Right lobe of liver (tissue), 6 donors: ENCODE measurements around the gene PROM2. TPM values are rescaled to one million over a fixed set of nuclear protein-coding genes. Genes with fewer than 3 reads are reported as not detected.

Experiments
- ATAC-seq, 4 donors: fragments of 200-7000 bp; cut with Tn5 transposase; one replicate each; pipeline ENCODE4 v1.9.1; 2020; ENCODE audit warnings: mild to moderate bottlenecking in 4 of 4, moderate library complexity in 4 of 4
- DNase-seq, 3 donors: peaks; one replicate each; pipeline ENCODE4 v3.0.0-alpha.2; 2020
- H3K27ac ChIP-seq, 3 donors: fragments of 200-600 bp; one replicate each; pipeline ENCODE4 v1.8.0; 2022
- H3K27me3 ChIP-seq, 2 donors: fragments of 200-600 bp; one replicate each; pipeline ENCODE4 v1.8.0; 2022
- H3K36me3 ChIP-seq, 4 donors: fragments of 200-600 bp; sonication (generic) in 1 of 4; one replicate each; pipeline versions ENCODE4 v1.5.1 to v1.8.0; 2017 to 2022; ENCODE audit warnings: control low read depth in 1 of 4
- H3K4me1 ChIP-seq, 4 donors: fragments of 200-600 bp; sonication (generic) in 1 of 4; one replicate each; pipeline versions ENCODE4 v1.5.1 to v1.8.0; 2017 to 2022; ENCODE audit warnings: control low read depth in 1 of 4
- H3K4me3 ChIP-seq, 3 donors: fragments of 200-600 bp; one replicate each; pipeline ENCODE4 v1.8.0; 2022
- H3K9me3 ChIP-seq, 4 donors: fragments of 200-600 bp; sonication (generic) in 1 of 4; one replicate each; pipeline versions ENCODE4 v1.5.1 to v1.8.0; 2017 to 2022; ENCODE audit warnings: control low read depth in 1 of 4
- CTCF ChIP-seq, 4 donors: fragments of 200-600 bp in 3 of 4; fragments of 450-650 bp in 1 of 4; IDR thresholded peaks; one replicate each; pipeline versions ENCODE4 v1.5.1 to v1.8.0; 2016 to 2022; ENCODE audit warnings: antibody characterized with exemption in 4 of 4, mild to moderate bottlenecking in 2 of 4
- POLR2A ChIP-seq: fragments of 450-650 bp; IDR thresholded peaks from one replicate; pipeline ENCODE4 v1.6.1; 2017; ENCODE audit warnings: antibody characterized with exemption, mild to moderate bottlenecking
- WGBS: methylation state at CpG from one replicate; pipeline ENCODE4 v1.1.6; 2018; ENCODE audit warnings: low coverage, low lambda C conversion rate; ENCODE audit not compliant: insufficient coverage; ENCODE audit errors: missing lambda C conversion rate; 5-methylcytosine and 5-hydroxymethylcytosine counted together
- intact Hi-C, 2 donors: fragments of 100-400 bp; cut with DNase I; formaldehyde crosslinking; loops; one replicate each; pipeline versions ENCODE4 v1.11.2 to v1.14.1; 2022
- total RNA-seq, 6 experiments: library from RNA; depleted of rRNA in 2 of 6; stranded (reverse); fragments of >200 nt in 2 of 6; fragmentation: NEBNext Ultra II Directional in 3 of 6; extraction: Animal tissue kit (Norgen Biotek cat#: 25700) in 3 of 6; gene quantifications; one replicate each; pipeline versions ENCODE4 v1.1.0 to v1.2.4, GENCODE V29; 2016 to 2023
- donor health status: DM: no; HTN: yes; CAD: no.
- donor health status: DM: no; HTN: no; CAD: no.
- donor health status: DM: no; HTN: no; CAD: no.
- donor health status: DM: no; HTN: yes; CAD: no.
- donor health status: DM: no; HTN: yes; CAD: no.

Gene PROM2
- total RNA-seq, 6 experiments from 2014 or later = 0.06 to 0.64 (median 0.43) TPM

- Histone ChIP-seq H3K4me1 (no peaks in the 10 kb centered on the region), H3K9me3 (no peaks in the 10 kb centered on the region), H3K36me3 (no peaks in the 10 kb centered on the region), H3K27ac (no peak overlapping the region), H3K27me3 (no peaks in the 10 kb centered on the region), H3K4me3 (no peak overlapping the region)
- TF ChIP-seq POLR2A (no peak), CTCF (IDR thresholded peaks at IDR 0.05) (no peak)
- intact Hi-C loops = no loop called here
- no peak for DNase-seq
- no peak for ATAC-seq
- 92% methylated on average over 2 of the region's 8 CpGs for WGBS
Observed at GRCh38 chr2:95281786-95282185, 7.5 kb downstream of the PROM2 start.

GRCh38 chr2:95282458-95282857, 8.2 kb downstream of the PROM2 start:
- ATAC-seq = no peak
- Histone ChIP-seq H3K9me3 (no peaks in the 10 kb centered on the region), H3K36me3 (no peaks in the 10 kb centered on the region), H3K27ac (no peak overlapping the region), H3K27me3 (no peaks in the 10 kb centered on the region), H3K4me3 (no peak overlapping the region), H3K4me1 (no peaks in the 10 kb centered on the region)
- intact Hi-C loops = no loop called here
- no peak for DNase-seq
- 20% methylated on average over 2 of the region's 3 CpGs for WGBS
- TF ChIP-seq CTCF (IDR thresholded peaks at IDR 0.05) (no peak), POLR2A (no peak)

DNA sequence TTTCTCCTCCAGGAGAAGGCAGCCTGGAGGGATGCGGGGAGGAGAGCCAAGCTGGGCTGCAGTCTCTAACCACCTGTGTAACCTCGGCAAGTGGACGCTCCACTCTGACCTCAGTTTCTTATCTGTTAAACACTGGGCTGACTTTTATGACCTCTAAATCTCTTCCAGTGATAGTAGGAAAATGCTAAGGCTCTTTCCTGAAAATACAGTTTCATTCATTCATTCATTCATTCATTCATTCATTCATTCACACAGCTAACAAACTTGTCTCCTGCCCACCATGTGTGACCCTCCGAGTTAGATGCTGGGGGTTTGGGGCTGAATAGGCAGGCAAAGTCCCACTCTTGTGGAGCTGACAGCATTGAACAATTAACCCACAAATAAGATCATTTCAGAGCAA, 9.3 kb downstream of the PROM2 start:
- H3K36me3 ChIP-seq = no peaks in the 10 kb centered on the region
- no peak overlapping the region for H3K4me3 ChIP-seq
- DNase-seq (no peak), ATAC-seq (no peak)
- H3K27ac ChIP-seq = no peak overlapping the region
- no peaks in the 10 kb centered on the region for H3K27me3 ChIP-seq
- 83% methylated on average over 1 of the region's 4 CpGs for WGBS
- no peaks in the 10 kb centered on the region for H3K9me3 ChIP-seq
- intact Hi-C loops = no loop called here
- TF ChIP-seq POLR2A = no peak
- TF ChIP-seq CTCF (IDR thresholded peaks at IDR 0.05) = no peak
- no peaks in the 10 kb centered on the region for H3K4me1 ChIP-seq

- TF ChIP-seq CTCF (IDR thresholded peaks at IDR 0.05) (no peak), POLR2A (no peak)
- no peaks in the 10 kb centered on the region for H3K4me1 ChIP-seq
- H3K4me3 ChIP-seq = no peak overlapping the region
- no peaks in the 10 kb centered on the region for H3K27me3 ChIP-seq
- no peak for ATAC-seq
- intact Hi-C loops = no loop called here
- no peak for DNase-seq
- no peaks in the 10 kb centered on the region for H3K9me3 ChIP-seq
- H3K36me3 ChIP-seq = no peaks in the 10 kb centered on the region
- 94% methylated on average over 2 of the region's 13 CpGs for WGBS
- H3K27ac ChIP-seq = no peak overlapping the region
Observed at GRCh38 chr2:95284886-95285541, 10.8 kb downstream of the PROM2 start.

- Histone ChIP-seq H3K4me3 (no peak overlapping the region), H3K27ac (no peak overlapping the region), H3K36me3 (no peaks in the 10 kb centered on the region), H3K4me1 (no peaks in the 10 kb centered on the region), H3K27me3 (no peaks in the 10 kb centered on the region), H3K9me3 (no peaks in the 10 kb centered on the region)
- intact Hi-C loops = no loop called here
- DNase-seq = no peak
- no peak for ATAC-seq
- TF ChIP-seq POLR2A = no peak
- no peak for TF ChIP-seq CTCF (IDR thresholded peaks at IDR 0.05)
- WGBS = 0% methylated on average over 1 of the region's 4 CpGs
Observed at GRCh38 chr2:95285542-95285932, 11.3 kb downstream of the PROM2 start.
